ENCODE measurements around the gene FRMD5. TPM values are rescaled to one million over a fixed set of nuclear protein-coding genes. Genes with fewer than 3 reads are reported as not detected.

FRMD5 gene
- total RNA-seq, 2 donors from 2014 or later, result 25.5 to 52.3 TPM

GRCh38 chr15:43968551-43968950 is 226.5 kb downstream of the FRMD5 start:
- no peak for DNase-seq (ENCODE audit: low spot score)
- Histone ChIP-seq H3K4me1 (no peaks in the 10 kb centered on the region), H3K27me3 (no peaks in the 10 kb centered on the region), H3K36me3 (no peaks in the 10 kb centered on the region), H3K4me3 (no peak overlapping the region), H3K27ac (no peak overlapping the region), H3K9me3 (no peaks in the 10 kb centered on the region)
- TF ChIP-seq CTCF (IDR thresholded peaks at IDR 0.05), result no peak

GRCh38 chr15:43966646-43967045 is 228.4 kb downstream of the FRMD5 start:
- no peak for DNase-seq (ENCODE audit: low spot score)
- Histone ChIP-seq H3K27me3 (no peaks in the 10 kb centered on the region), H3K4me1 (no peaks in the 10 kb centered on the region), H3K9me3 (no peaks in the 10 kb centered on the region), H3K36me3 (no peaks in the 10 kb centered on the region), H3K4me3 (no peak overlapping the region), H3K27ac (no peak overlapping the region)
- TF ChIP-seq CTCF (IDR thresholded peaks at IDR 0.05), result no peak

- Histone ChIP-seq H3K4me3 (no peak overlapping the region), H3K27me3 (no peaks in the 10 kb centered on the region), H3K27ac (peak overlapping the region in 1 of 2 donors; percentile 51), H3K9me3 (no peaks in the 10 kb centered on the region), H3K36me3 (no peaks in the 10 kb centered on the region), H3K4me1 (no peaks in the 10 kb centered on the region)
- no peak for DNase-seq (ENCODE audit: low spot score)
- TF ChIP-seq CTCF (IDR thresholded peaks at IDR 0.05), result no peak
These were observed 236.2 kb downstream of the FRMD5 start for GRCh38 chr15:43958861-43959330.

- Histone ChIP-seq H3K27ac (no peak overlapping the region), H3K4me3 (no peak overlapping the region), H3K36me3 (no peaks in the 10 kb centered on the region), H3K9me3 (no peaks in the 10 kb centered on the region), H3K27me3 (no peaks in the 10 kb centered on the region), H3K4me1 (no peaks in the 10 kb centered on the region)
- TF ChIP-seq CTCF (IDR thresholded peaks at IDR 0.05), result no peak
- no peak for DNase-seq (ENCODE audit: low spot score)
These were observed 237.3 kb downstream of the FRMD5 start for GRCh38 chr15:43957724-43958123.

GRCh38 chr15:43955140-43955539 is 239.9 kb downstream of the FRMD5 start:
- no peak overlapping the region for H3K4me3 ChIP-seq
- H3K36me3 ChIP-seq, result no peaks in the 10 kb centered on the region
- no peaks in the 10 kb centered on the region for H3K27me3 ChIP-seq
- no peaks in the 10 kb centered on the region for H3K9me3 ChIP-seq
- no peak for DNase-seq (ENCODE audit: low spot score)
- H3K4me1 ChIP-seq, result no peaks in the 10 kb centered on the region
- no peak overlapping the region for H3K27ac ChIP-seq
- no peak for TF ChIP-seq CTCF (IDR thresholded peaks at IDR 0.05)

GRCh38 chr15:43954181-43954621 is 240.9 kb downstream of the FRMD5 start:
- no peak for TF ChIP-seq CTCF (IDR thresholded peaks at IDR 0.05)
- Histone ChIP-seq H3K9me3 (no peaks in the 10 kb centered on the region), H3K4me1 (no peaks in the 10 kb centered on the region), H3K27me3 (no peaks in the 10 kb centered on the region), H3K27ac (no peak overlapping the region), H3K36me3 (no peaks in the 10 kb centered on the region), H3K4me3 (no peak overlapping the region)
- DNase-seq (ENCODE audit: low spot score), result no peak

Measured in right atrium auricular region (tissue), 2 donors.